B cell (primary cell): ENCODE data around the gene CLDN7. TPM values are rescaled to one million over a fixed set of nuclear protein-coding genes. Genes with fewer than 3 reads are reported as not detected.

Experiments used
- ATAC-seq: fragments of 200-7000 bp; cut with Tn5 transposase; one replicate; pipeline ENCODE4 v1.10.0; 2021; ENCODE audit warnings: low read depth, mild to moderate bottlenecking, moderate number of reproducible peaks, moderate library complexity
- CTCF ChIA-PET: fragments of 350-600 bp; sonication (Branson Sonifier 250); formaldehyde crosslinking; loops from one replicate; lab custom pipeline; 2021; ENCODE audit warnings: antibody characterized with exemption, inconsistent platforms; lab: Charles Lee
- POLR2A ChIA-PET: fragments of 350-600 bp; sonication (Branson Sonifier 250); formaldehyde crosslinking; loops from one replicate; lab custom pipeline; 2021; ENCODE audit warnings: antibody characterized with exemption; lab: Charles Lee
- DNase-seq: peaks from one replicate; pipeline ENCODE4 v3.0.0; 2013
- H2AFZ ChIP-seq: 2 replicates; pipeline ENCODE4 v1.6.1; 2012; ENCODE audit warnings: mild to moderate bottlenecking, low read depth, low read length; ENCODE audit not compliant: insufficient read depth, poor library complexity, severe bottlenecking
- H3K27ac ChIP-seq, 2 donors: 1 replicate in 1 of 2; 2 replicates in 1 of 2; pipeline ENCODE4 v1.5.1; 2012 to 2013; ENCODE audit warnings: low read length in 2 of 2, mild to moderate bottlenecking in 2 of 2, moderate library complexity in 1 of 2
- H3K27me3 ChIP-seq, 4 experiments: fragments of 200-600 bp in 1 of 4; sonication (generic) in 1 of 4; replicated peaks in 1 of 4; 1 replicate in 2 of 4; 2 replicates in 2 of 4; pipeline versions ENCODE4 v1.6.1 to v1.7.0; 2013 to 2016; ENCODE audit warnings: low read length in 3 of 4, mild to moderate bottlenecking in 2 of 4, mixed read lengths in 1 of 4, moderate library complexity in 1 of 4; ENCODE audit not compliant: insufficient read depth in 4 of 4, control insufficient read depth in 3 of 4; ENCODE audit errors: control extremely low read depth in 1 of 4
- H3K36me3 ChIP-seq, 2 experiments: replicated peaks in 1 of 2; 1 replicate in 1 of 2; 2 replicates in 1 of 2; pipeline versions ENCODE4 v1.6.1 to v1.7.1; 2013; ENCODE audit warnings: low read length in 1 of 2; ENCODE audit not compliant: insufficient read depth in 2 of 2, control insufficient read depth in 1 of 2; ENCODE audit errors: control extremely low read depth in 1 of 2, extremely low read depth in 1 of 2
- H3K4me1 ChIP-seq, 2 donors: fragments of 200-600 bp in 1 of 2; sonication (generic) in 1 of 2; 1 replicate in 1 of 2; 2 replicates in 1 of 2; pipeline versions ENCODE4 v1.5.1 to v1.6.1; 2013 to 2017; ENCODE audit warnings: low read length in 2 of 2; ENCODE audit not compliant: control insufficient read depth in 2 of 2, insufficient read depth in 2 of 2
- H3K4me2 ChIP-seq: replicated peaks from 2 replicates; pipeline ENCODE3; 2012; ENCODE audit warnings: mild to moderate bottlenecking, low read depth, low read length; ENCODE audit not compliant: poor library complexity, severe bottlenecking
- H3K4me3 ChIP-seq, 5 experiments: fragments of 200-600 bp in 1 of 5; sonication (generic) in 1 of 5; 1 replicate in 3 of 5; 2 replicates in 2 of 5; pipeline versions ENCODE4 v1.5.1 to v1.7.0; 2011 to 2016; ENCODE audit warnings: low read length in 4 of 5, mild to moderate bottlenecking in 4 of 5, low read depth in 2 of 5, control low read depth in 1 of 5, moderate library complexity in 1 of 5; ENCODE audit not compliant: insufficient read depth in 1 of 5; ENCODE audit errors: control extremely low read depth in 1 of 5, extremely low read depth in 1 of 5
- H3K79me2 ChIP-seq: fragments of 200-600 bp; sonication (generic); one replicate; pipeline ENCODE4 v1.6.0; 2016; ENCODE audit warnings: low read length; ENCODE audit not compliant: control insufficient read depth, insufficient read depth
- H3K9ac ChIP-seq: fragments of 200-600 bp; sonication (generic); 2 replicates; pipeline ENCODE4 v1.6.1; 2017; ENCODE audit warnings: mild to moderate bottlenecking, low read length, moderate library complexity
- H3K9me3 ChIP-seq, 3 donors: one replicate each; pipeline versions ENCODE4 v1.6.1 to v1.7.1; 2013; ENCODE audit warnings: low read length in 2 of 3; ENCODE audit not compliant: control insufficient read depth in 2 of 3, insufficient read depth in 1 of 3; ENCODE audit errors: control extremely low read depth in 1 of 3
- H4K20me1 ChIP-seq: 2 replicates; pipeline ENCODE4 v1.6.0; 2012; ENCODE audit warnings: mild to moderate bottlenecking, low read length; ENCODE audit not compliant: insufficient read depth, control insufficient read depth, poor library complexity, severe bottlenecking
- H3K27ac Mint-ChIP-seq: one replicate; pipeline ENCODE4 v1.8.0; 2021; ENCODE audit warnings: mixed read lengths
- H3K27me3 Mint-ChIP-seq: one replicate; pipeline ENCODE4 v1.8.0; 2021; ENCODE audit warnings: mixed read lengths
- H3K4me1 Mint-ChIP-seq: one replicate; pipeline ENCODE4 v1.8.0; 2021; ENCODE audit warnings: mixed read lengths
- H3K4me3 Mint-ChIP-seq: one replicate; pipeline ENCODE4 v1.8.0; 2021; ENCODE audit warnings: mixed read lengths
- H3K9me3 Mint-ChIP-seq: one replicate; pipeline ENCODE4 v1.8.0; 2022; ENCODE audit warnings: mixed read lengths; ENCODE audit not compliant: insufficient read depth
- CTCF ChIP-seq: fragments of 200-600 bp; IDR thresholded peaks from one replicate; pipeline ENCODE4 v1.8.0; 2022; ENCODE audit warnings: antibody characterized with exemption, mild to moderate bottlenecking
- EZH2 ChIP-seq: IDR thresholded peaks from 2 replicates; pipeline ENCODE4 v1.6.1; 2012; ENCODE audit warnings: borderline replicate concordance, low read depth, mild to moderate bottlenecking, moderate library complexity, low read length; ENCODE audit not compliant: insufficient read depth, poor library complexity, severe bottlenecking
- WGBS: methylation state at CpG from one replicate; pipeline ENCODE4 v1.1.5; 2013; ENCODE audit warnings: missing lambda C conversion rate; ENCODE audit not compliant: insufficient coverage; 5-methylcytosine and 5-hydroxymethylcytosine counted together
- intact Hi-C: fragments of 100-400 bp; cut with micrococcal nuclease; formaldehyde crosslinking; loops from one replicate; pipeline ENCODE4 v1.10.0; 2022
- polyA plus RNA-seq: library from polyadenylated mRNA; depleted of rRNA; stranded (reverse); fragments of >200 nt; gene quantifications from 2 replicates; pipeline ENCODE4 v1.2.3, GENCODE V29; 2012
- total RNA-seq, 2 donors: library from RNA; stranded (reverse); fragments of 120-200 nt in 1 of 2; gene quantifications; 1 replicate in 1 of 2; 2 replicates in 1 of 2; pipeline versions ENCODE4 v1.2.3 to v1.2.4, GENCODE V29; 2013 to 2022

CLDN7 gene
- total and polyA plus RNA-seq, 2 donors (not counting 1 experiment from before 2014, with no cell fraction given) = 1.2 to 5.8 TPM

- Histone ChIP-seq H3K4me1 (peaks cover 28 to 30% of the 10 kb centered on the region in 2 donors), H3K9ac (no peak overlapping the region), H3K4me3 (no peak overlapping the region), H3K27me3 (peaks cover 0 to 57% (median 15%) of the 10 kb centered on the region in 4 experiments), H2AFZ (no peak overlapping the region), H4K20me1 (no peaks in the 10 kb centered on the region), H3K9me3 (peaks cover 0 to 7% (median 0%) of the 10 kb centered on the region in 3 donors), H3K27ac (no peak overlapping the region), H3K36me3 (no peaks in the 10 kb centered on the region), H3K4me2 (no peak overlapping the region), H3K79me2 (no peaks in the 10 kb centered on the region)
- 100% methylated on average over 1 of the region's 2 CpGs for WGBS
- DNase-seq (no peak), ATAC-seq (no peak)
- TF ChIP-seq EZH2 (no peak), CTCF (no peak)
- ChIA-PET POLR2A (no interaction called here), CTCF (no interaction called here)
- no peak overlapping the region for H3K4me3 Mint-ChIP-seq
- H3K9me3 Mint-ChIP-seq = no peaks in the 10 kb centered on the region
- intact Hi-C loops = loop anchor here (10.0 kb wide), 1 partner anchor 157 kb away; no protein-coding TSS in a partner anchor
- no peak overlapping the region for H3K27ac Mint-ChIP-seq
- H3K27me3 Mint-ChIP-seq = peaks cover 45% of the 10 kb centered on the region
- peaks cover 22% of the 10 kb centered on the region for H3K4me1 Mint-ChIP-seq
Measured at GRCh38 chr17:7292194-7292593, 29.9 kb upstream of the CLDN7 start.

GRCh38 chr17:7290685-7291084, 28.4 kb upstream of the CLDN7 start:
- no peaks in the 10 kb centered on the region for H4K20me1 ChIP-seq
- intact Hi-C loops = loop anchor here (10.0 kb wide), 1 partner anchor 156 kb away; no protein-coding TSS in a partner anchor
- no peaks in the 10 kb centered on the region for H3K9me3 Mint-ChIP-seq
- ChIA-PET CTCF (interaction anchor here (1.1 to 1.9 kb wide), 2 partner anchors 9 to 70 kb away, joined by 3 to 7 read pairs; partner anchors contain the start of gene SLC2A4), POLR2A (no interaction called here)
- H3K4me2 ChIP-seq = no peak overlapping the region
- peaks cover 0 to 7% (median 0%) of the 10 kb centered on the region in 3 donors for H3K9me3 ChIP-seq
- H3K4me1 ChIP-seq = peaks cover 18 to 19% of the 10 kb centered on the region in 2 donors
- ATAC-seq (no peak), DNase-seq (no peak)
- H3K27me3 ChIP-seq = peaks cover 0 to 48% (median 10%) of the 10 kb centered on the region in 4 experiments
- H2AFZ ChIP-seq = no peak overlapping the region
- H3K9ac ChIP-seq = no peak overlapping the region
- no peak overlapping the region for H3K27ac Mint-ChIP-seq
- no peak overlapping the region for H3K27ac ChIP-seq
- peaks cover 46% of the 10 kb centered on the region for H3K27me3 Mint-ChIP-seq
- TF ChIP-seq EZH2 (no peak), CTCF (no peak)
- peaks cover 13% of the 10 kb centered on the region for H3K4me1 Mint-ChIP-seq
- no peak overlapping the region for H3K4me3 Mint-ChIP-seq
- no peak overlapping the region for H3K4me3 ChIP-seq
- H3K36me3 ChIP-seq = no peaks in the 10 kb centered on the region
- no peaks in the 10 kb centered on the region for H3K79me2 ChIP-seq
- 86% methylated on average over 10 of the region's 11 CpGs for WGBS
